Measurements from ENCODE around the gene ZMIZ2. TPM values are rescaled to one million over a fixed set of nuclear protein-coding genes. Genes with fewer than 3 reads are reported as not detected.
A peak's percentile ranks its signal among the peaks of the same experiment; 100 is the strongest.

The ZMIZ2 gene
- total RNA-seq, 1 donor from 2014 or later, result 54.3 TPM

DNA sequence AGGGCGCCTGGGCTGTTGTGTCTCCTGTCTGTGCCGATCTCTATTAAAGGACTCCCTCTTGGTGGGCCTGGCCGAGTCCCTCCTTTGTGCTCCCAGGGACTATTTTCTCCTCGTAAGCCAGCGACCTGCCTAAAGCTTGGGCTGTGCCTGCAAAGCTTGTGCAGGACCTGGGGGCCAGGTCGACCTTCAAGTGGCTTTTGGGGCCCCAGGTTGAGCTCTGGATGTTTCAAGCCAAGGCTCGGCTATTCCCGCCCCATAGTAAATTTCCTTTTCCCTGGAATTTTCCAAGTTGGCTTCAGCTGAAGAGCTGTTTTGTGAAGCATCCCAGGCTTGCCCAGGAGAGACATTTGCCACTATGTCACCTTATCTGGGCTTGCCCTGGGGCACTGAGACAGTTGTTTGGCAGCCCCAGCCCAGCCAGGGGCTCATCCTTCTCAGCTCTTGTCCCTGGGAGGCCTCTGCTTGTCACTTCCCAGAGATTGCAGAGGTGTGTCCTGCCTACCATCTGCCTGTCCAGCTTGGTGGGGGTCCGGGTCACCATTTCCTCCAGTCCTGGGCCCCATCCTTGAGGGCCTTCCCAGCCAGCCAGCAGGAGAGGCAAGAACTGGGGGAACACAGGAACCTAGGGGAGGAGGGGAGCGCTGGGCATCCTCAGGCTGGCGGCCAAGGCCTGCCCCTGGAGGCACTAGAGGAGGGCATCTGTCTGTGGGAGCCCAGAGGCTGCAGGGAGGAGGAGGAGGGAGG lies 20.2 kb downstream of the ZMIZ2 start:
- intact Hi-C loops (cut with DNase I), result no loop called here
- Histone ChIP-seq H3K27me3 (no peaks in the 10 kb centered on the region), H3K4me1 (peaks cover 40% of the 10 kb centered on the region), H3K4me3 (peak overlapping the region; percentile 12 to 19), H3K27ac (peak overlapping the region; percentile 89), H3K36me3 (peaks cover 0 to 36% of the 10 kb centered on the region in 2 donors), H3K9me3 (no peaks in the 10 kb centered on the region)
- TF ChIP-seq, protein P1, sequence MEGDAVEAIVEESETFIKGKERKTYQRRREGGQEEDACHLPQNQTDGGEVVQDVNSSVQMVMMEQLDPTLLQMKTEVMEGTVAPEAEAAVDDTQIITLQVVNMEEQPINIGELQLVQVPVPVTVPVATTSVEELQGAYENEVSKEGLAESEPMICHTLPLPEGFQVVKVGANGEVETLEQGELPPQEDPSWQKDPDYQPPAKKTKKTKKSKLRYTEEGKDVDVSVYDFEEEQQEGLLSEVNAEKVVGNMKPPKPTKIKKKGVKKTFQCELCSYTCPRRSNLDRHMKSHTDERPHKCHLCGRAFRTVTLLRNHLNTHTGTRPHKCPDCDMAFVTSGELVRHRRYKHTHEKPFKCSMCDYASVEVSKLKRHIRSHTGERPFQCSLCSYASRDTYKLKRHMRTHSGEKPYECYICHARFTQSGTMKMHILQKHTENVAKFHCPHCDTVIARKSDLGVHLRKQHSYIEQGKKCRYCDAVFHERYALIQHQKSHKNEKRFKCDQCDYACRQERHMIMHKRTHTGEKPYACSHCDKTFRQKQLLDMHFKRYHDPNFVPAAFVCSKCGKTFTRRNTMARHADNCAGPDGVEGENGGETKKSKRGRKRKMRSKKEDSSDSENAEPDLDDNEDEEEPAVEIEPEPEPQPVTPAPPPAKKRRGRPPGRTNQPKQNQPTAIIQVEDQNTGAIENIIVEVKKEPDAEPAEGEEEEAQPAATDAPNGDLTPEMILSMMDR (IDR thresholded peaks at IDR 0.05), result no peak
- no peak for TF ChIP-seq POLR2A (IDR thresholded peaks at IDR 0.05)
- TF ChIP-seq POLR2AphosphoS5 (IDR thresholded peaks at IDR 0.05; ENCODE audit: insufficient read depth in 1 of 2, low read depth in 1 of 2), result peak in 1 of 2 donors; percentile 28
- peak in 1 of 2 donors; percentile 93 for DNase-seq (ENCODE audit: extremely low spot score in 2 of 2)

DNA sequence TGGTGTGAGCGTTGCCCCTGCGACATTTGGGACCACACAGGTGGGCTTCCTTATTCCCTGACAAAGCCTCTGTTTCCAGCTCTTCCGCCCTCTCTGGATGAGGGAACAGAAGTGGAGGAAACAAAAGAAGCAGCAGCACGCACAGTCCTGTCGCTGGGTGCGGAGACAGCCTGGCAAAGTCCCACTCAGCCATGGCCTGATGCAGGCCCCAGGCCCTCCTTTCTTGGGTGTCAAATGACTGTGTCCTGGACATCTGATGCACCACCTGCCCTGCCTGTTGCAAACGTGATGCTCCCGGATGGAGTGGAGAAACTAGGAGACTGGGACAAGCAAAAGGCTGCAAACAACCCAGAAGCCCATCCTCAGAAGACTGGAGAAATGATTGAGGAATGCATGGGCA lies 20.7 kb downstream of the ZMIZ2 start:
- intact Hi-C loops (cut with DNase I), result no loop called here
- Histone ChIP-seq H3K27me3 (no peaks in the 10 kb centered on the region), H3K36me3 (peaks cover 0 to 30% of the 10 kb centered on the region in 2 donors), H3K27ac (peak overlapping the region; percentile 89), H3K4me1 (peaks cover 40% of the 10 kb centered on the region), H3K4me3 (no peak overlapping the region), H3K9me3 (no peaks in the 10 kb centered on the region)
- DNase-seq (ENCODE audit: extremely low spot score in 2 of 2), result no peak
- TF ChIP-seq POLR2AphosphoS5 (IDR thresholded peaks at IDR 0.05; ENCODE audit: insufficient read depth in 1 of 2, low read depth in 1 of 2) (no peak), POLR2A (IDR thresholded peaks at IDR 0.05) (no peak)
- TF ChIP-seq, protein P1 (IDR thresholded peaks at IDR 0.05), result no peak

DNA sequence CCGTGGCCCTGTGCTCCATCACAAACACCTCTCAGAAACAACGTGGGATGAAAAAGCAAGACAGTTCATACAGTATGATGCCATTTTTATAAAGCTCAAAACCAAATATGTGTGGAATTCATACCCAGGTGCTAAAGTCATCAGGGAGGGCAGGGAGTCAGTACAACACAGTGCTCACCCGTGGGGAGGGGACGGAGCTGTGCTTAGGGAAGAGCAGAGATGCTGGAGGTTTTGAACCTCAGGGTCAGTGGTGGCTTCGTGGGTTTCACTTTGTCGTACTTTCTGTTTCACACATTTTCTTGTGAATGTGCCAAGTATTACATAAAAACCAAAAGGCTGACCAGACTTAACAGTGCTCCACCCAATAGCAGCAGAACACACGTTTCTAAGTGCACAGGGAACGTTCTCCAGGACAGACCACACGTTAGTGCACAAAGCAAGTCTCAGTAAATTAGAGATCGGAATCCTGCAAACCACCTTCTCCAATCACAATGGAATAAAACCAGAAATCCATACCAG lies 21.2 kb downstream of the ZMIZ2 start:
- no peak overlapping the region for H3K4me3 ChIP-seq

DNA sequence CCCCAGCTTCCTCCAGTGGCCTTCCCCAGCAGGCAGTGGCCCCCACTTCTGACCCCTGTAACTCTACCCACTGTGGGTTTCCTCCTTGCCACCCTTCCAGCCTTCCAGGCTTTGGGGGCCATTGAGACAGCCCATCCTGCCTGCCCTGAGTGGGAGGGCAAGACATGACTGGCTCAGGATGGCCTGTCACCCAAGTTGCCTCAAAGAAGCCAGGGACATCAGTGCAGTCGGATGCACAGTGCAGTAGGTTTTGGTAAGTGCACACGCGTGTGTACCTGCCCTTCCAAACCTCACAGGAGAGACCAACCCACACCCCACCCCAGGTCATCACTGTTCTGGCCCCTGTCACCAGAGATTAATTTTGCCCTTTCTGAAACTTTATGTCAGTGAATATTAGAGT lies 22.7 kb downstream of the ZMIZ2 start:
- TF ChIP-seq POLR2AphosphoS5 (IDR thresholded peaks at IDR 0.05; ENCODE audit: insufficient read depth in 1 of 2, low read depth in 1 of 2) (no peak), POLR2A (IDR thresholded peaks at IDR 0.05) (no peak)
- TF ChIP-seq, protein P1 (IDR thresholded peaks at IDR 0.05), result no peak
- no peak overlapping the region for H3K4me3 ChIP-seq
- no peaks in the 10 kb centered on the region for H3K27me3 ChIP-seq
- intact Hi-C loops (cut with DNase I), result no loop called here
- H3K4me1 ChIP-seq, result peaks cover 40% of the 10 kb centered on the region
- H3K27ac ChIP-seq, result no peak overlapping the region
- no peaks in the 10 kb centered on the region for H3K9me3 ChIP-seq
- no peak for DNase-seq (ENCODE audit: extremely low spot score in 2 of 2)
- peaks cover 0 to 10% of the 10 kb centered on the region in 2 donors for H3K36me3 ChIP-seq

More for the DNA sequence above, 21.2 kb downstream of the ZMIZ2 start:
- TF ChIP-seq POLR2A (IDR thresholded peaks at IDR 0.05), result no peak
- TF ChIP-seq, protein P1 (IDR thresholded peaks at IDR 0.05), result no peak
- TF ChIP-seq POLR2AphosphoS5 (IDR thresholded peaks at IDR 0.05; ENCODE audit: insufficient read depth in 1 of 2, low read depth in 1 of 2), result no peak
- no peaks in the 10 kb centered on the region for H3K27me3 ChIP-seq
- no peak for DNase-seq (ENCODE audit: extremely low spot score in 2 of 2)
- intact Hi-C loops (cut with DNase I), result no loop called here
- H3K27ac ChIP-seq, result peak overlapping the region; percentile 89
- peaks cover 0 to 26% of the 10 kb centered on the region in 2 donors for H3K36me3 ChIP-seq
- no peaks in the 10 kb centered on the region for H3K9me3 ChIP-seq
- peaks cover 40% of the 10 kb centered on the region for H3K4me1 ChIP-seq

DNA sequence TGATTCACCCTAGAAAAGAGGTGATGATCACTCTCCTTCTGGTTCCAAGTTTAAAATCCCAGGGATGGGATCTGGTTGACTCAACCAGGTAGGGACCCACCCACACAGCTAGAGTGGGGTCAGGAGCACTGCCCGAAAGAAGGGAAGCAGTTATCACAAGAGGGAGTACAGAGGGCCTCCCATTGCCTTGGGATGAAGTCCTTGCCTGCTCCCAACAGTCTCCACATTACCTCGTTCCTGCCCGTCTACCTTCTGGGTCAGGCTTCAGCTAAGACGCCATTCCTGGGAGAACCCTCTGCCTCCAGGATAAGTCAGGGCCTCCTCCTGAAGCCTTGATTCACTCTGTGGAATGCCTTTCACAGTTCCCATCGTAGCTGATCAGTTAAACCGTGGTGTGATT lies 23.8 kb downstream of the ZMIZ2 start:
- TF ChIP-seq, protein P1 (IDR thresholded peaks at IDR 0.05), result no peak
- TF ChIP-seq POLR2A (IDR thresholded peaks at IDR 0.05) (no peak), POLR2AphosphoS5 (IDR thresholded peaks at IDR 0.05; ENCODE audit: insufficient read depth in 1 of 2, low read depth in 1 of 2) (no peak)
- Histone ChIP-seq H3K4me3 (no peak overlapping the region), H3K4me1 (peaks cover 35% of the 10 kb centered on the region), H3K27ac (no peak overlapping the region), H3K9me3 (no peaks in the 10 kb centered on the region), H3K27me3 (no peaks in the 10 kb centered on the region), H3K36me3 (peaks cover 0 to under 1% of the 10 kb centered on the region in 2 donors)
- no peak for DNase-seq (ENCODE audit: extremely low spot score in 2 of 2)
- intact Hi-C loops (cut with DNase I), result no loop called here

Measured in vagina (tissue), 2 donors.